Neural progenitor cell (in vitro differentiated cells): Measurements from ENCODE around the gene ATG16L1. TPM values are rescaled to one million over a fixed set of nuclear protein-coding genes. Genes with fewer than 3 reads are reported as not detected.

Source experiments
- DNase-seq: peaks from one replicate; pipeline ENCODE4 v3.0.0-alpha.2; 2016; ENCODE audit warnings: low spot score
- H2AFZ ChIP-seq: fragments of 200-600 bp; sonication (generic); replicated peaks from 2 replicates; pipeline ENCODE4 v1.6.1; 2016; ENCODE audit warnings: antibody characterized with exemption
- H3F3A ChIP-seq: fragments of 200-600 bp; sonication (generic); 2 replicates; pipeline ENCODE4 v1.6.1; 2016; ENCODE audit warnings: antibody characterized with exemption, low read depth
- H3K27ac ChIP-seq: fragments of 200-600 bp; sonication (generic); 2 replicates; pipeline ENCODE4 v1.5.1; 2016; ENCODE audit warnings: mild to moderate bottlenecking
- H3K27me3 ChIP-seq: fragments of 200-600 bp; sonication (generic); 2 replicates; pipeline ENCODE4 v1.6.1; 2016; ENCODE audit warnings: mild to moderate bottlenecking, moderate library complexity
- H3K36me3 ChIP-seq: fragments of 200-600 bp; sonication (generic); 2 replicates; pipeline ENCODE4 v1.5.1; 2016
- H3K4me1 ChIP-seq: fragments of 200-600 bp; sonication (generic); 2 replicates; pipeline ENCODE4 v1.6.1; 2016; ENCODE audit warnings: mixed run types
- H3K4me2 ChIP-seq: fragments of 200-600 bp; sonication (generic); 2 replicates; pipeline ENCODE4 v1.6.1; 2016
- H3K4me3 ChIP-seq: fragments of 200-600 bp; sonication (generic); 2 replicates; pipeline ENCODE4 v1.5.1; 2016
- H3K79me2 ChIP-seq: fragments of 200-600 bp; sonication (generic); 2 replicates; pipeline ENCODE4 v1.6.1; 2016; ENCODE audit warnings: low read depth
- H3K9ac ChIP-seq: fragments of 200-600 bp; sonication (generic); 2 replicates; pipeline ENCODE4 v1.6.1; 2016
- H3K9me3 ChIP-seq: fragments of 200-600 bp; sonication (generic); 2 replicates; pipeline ENCODE4 v1.5.1; 2016; ENCODE audit warnings: low read depth
- H4K20me1 ChIP-seq: fragments of 200-600 bp; sonication (generic); 2 replicates; pipeline ENCODE4 v1.6.1; 2016; ENCODE audit warnings: low read depth
- H3K27ac Mint-ChIP-seq: 3 replicates; pipeline ENCODE4 v1.8.0; 2021; ENCODE audit warnings: mixed read lengths
- H3K27me3 Mint-ChIP-seq: 2 replicates; pipeline ENCODE4 v1.8.0; 2022; ENCODE audit warnings: low read depth, mild to moderate bottlenecking, inconsistent platforms, moderate library complexity, mixed read lengths; ENCODE audit not compliant: insufficient read depth
- H3K36me3 Mint-ChIP-seq: 3 replicates; pipeline ENCODE4 v1.8.0; 2021; ENCODE audit warnings: mixed read lengths
- H3K4me1 Mint-ChIP-seq: 3 replicates; pipeline ENCODE4 v1.8.0; 2021; ENCODE audit warnings: mixed read lengths
- H3K4me3 Mint-ChIP-seq: 3 replicates; pipeline ENCODE4 v1.8.0; 2021; ENCODE audit warnings: mild to moderate bottlenecking, moderate library complexity, mixed read lengths
- H3K9me3 Mint-ChIP-seq: 3 replicates; pipeline ENCODE4 v1.8.0; 2020; ENCODE audit warnings: mixed read lengths
- CTCF ChIP-seq: fragments of 200-600 bp; sonication (generic); IDR thresholded peaks from 2 replicates; pipeline ENCODE4 v1.5.1; 2017; ENCODE audit warnings: antibody characterized with exemption, mild to moderate bottlenecking
- EZH2 ChIP-seq: fragments of 200-600 bp; sonication (generic); IDR thresholded peaks from 2 replicates; pipeline ENCODE4 v1.6.1; 2017; ENCODE audit warnings: antibody characterized with exemption, mild to moderate bottlenecking, moderate library complexity
- EZH2phosphoT487 ChIP-seq: fragments of 200-600 bp; sonication (generic); IDR thresholded peaks from 2 replicates; pipeline ENCODE4 v1.6.1; 2017; ENCODE audit warnings: antibody characterized with exemption
- total RNA-seq: library from RNA; depleted of rRNA; stranded (reverse); fragments of >200 nt; gene quantifications from 2 replicates; pipeline ENCODE4 v1.2.3, GENCODE V29; 2015; ENCODE audit warnings: low replicate concordance

The ATG16L1 gene
- total RNA-seq, 1 donor from 2014 or later = 25.3 TPM

- Mint-ChIP-seq H3K27me3 (no peaks in the 10 kb centered on the region), H3K4me3 (no peak overlapping the region), H3K9me3 (no peaks in the 10 kb centered on the region), H3K27ac (no peak overlapping the region), H3K36me3 (peaks cover 44% of the 10 kb centered on the region), H3K4me1 (peaks cover 12% of the 10 kb centered on the region)
- no peak overlapping the region for H3K9ac ChIP-seq
- no peaks in the 10 kb centered on the region for H3F3A ChIP-seq
- no peaks in the 10 kb centered on the region for H3K79me2 ChIP-seq
- H3K4me2 ChIP-seq = no peak overlapping the region
- no peak overlapping the region for H2AFZ ChIP-seq
- H4K20me1 ChIP-seq = peaks cover 22% of the 10 kb centered on the region
- H3K4me3 ChIP-seq = no peak overlapping the region
- no peaks in the 10 kb centered on the region for H3K36me3 ChIP-seq
- no peak for TF ChIP-seq CTCF
- no peak for TF ChIP-seq EZH2phosphoT487
- no peak for TF ChIP-seq EZH2
- no peaks in the 10 kb centered on the region for H3K27me3 ChIP-seq
- H3K4me1 ChIP-seq = peaks cover 8% of the 10 kb centered on the region
- H3K27ac ChIP-seq = no peak overlapping the region
- no peak for DNase-seq
- no peaks in the 10 kb centered on the region for H3K9me3 ChIP-seq
Measured at GRCh38 chr2:233290051-233290845, 38.8 kb downstream of the ATG16L1 start.

GRCh38 chr2:233295891-233296290, 44.4 kb downstream of the ATG16L1 start:
- no peak overlapping the region for H3K9ac ChIP-seq
- TF ChIP-seq EZH2phosphoT487 = no peak
- TF ChIP-seq EZH2 = no peak
- TF ChIP-seq CTCF = no peak
- no peak overlapping the region for H2AFZ ChIP-seq
- no peaks in the 10 kb centered on the region for H3K27me3 ChIP-seq
- no peaks in the 10 kb centered on the region for H3F3A ChIP-seq
- no peak overlapping the region for H3K4me2 ChIP-seq
- no peaks in the 10 kb centered on the region for H3K79me2 ChIP-seq
- no peak overlapping the region for H3K4me3 Mint-ChIP-seq
- no peaks in the 10 kb centered on the region for H3K36me3 ChIP-seq
- no peaks in the 10 kb centered on the region for H3K9me3 Mint-ChIP-seq
- H3K4me3 ChIP-seq = no peak overlapping the region
- no peak overlapping the region for H3K27ac ChIP-seq
- H3K27me3 Mint-ChIP-seq = no peaks in the 10 kb centered on the region
- no peak overlapping the region for H3K27ac Mint-ChIP-seq
- peaks cover 5% of the 10 kb centered on the region for H3K4me1 Mint-ChIP-seq
- H3K9me3 ChIP-seq = no peaks in the 10 kb centered on the region
- no peaks in the 10 kb centered on the region for H3K4me1 ChIP-seq
- no peak for DNase-seq
- peaks cover 29% of the 10 kb centered on the region for H3K36me3 Mint-ChIP-seq
- no peaks in the 10 kb centered on the region for H4K20me1 ChIP-seq

DNA sequence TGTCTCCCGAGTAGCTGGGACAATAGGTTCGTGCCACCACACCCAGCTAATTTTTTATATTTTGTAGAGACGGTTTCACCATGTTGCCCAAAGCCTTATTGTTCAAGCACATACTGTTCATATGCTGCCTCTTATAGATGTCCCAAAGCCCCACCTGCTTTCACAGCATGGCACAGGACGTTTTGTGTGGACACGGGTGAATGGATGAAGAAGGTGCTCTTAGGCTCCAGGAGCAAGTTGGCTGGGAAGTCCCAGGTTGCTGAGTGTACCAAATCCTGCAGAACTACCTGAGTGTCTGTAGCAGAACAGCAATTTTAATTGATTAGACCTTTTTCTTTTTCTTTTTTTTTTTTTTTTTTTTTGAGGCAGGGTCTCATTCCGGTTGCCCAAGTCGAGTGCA, 45.6 kb downstream of the ATG16L1 start:
- no peaks in the 10 kb centered on the region for H3K9me3 ChIP-seq
- no peak overlapping the region for H3K27ac ChIP-seq
- H3K36me3 Mint-ChIP-seq = peaks cover 26% of the 10 kb centered on the region
- no peaks in the 10 kb centered on the region for H3K79me2 ChIP-seq
- DNase-seq = no peak
- H2AFZ ChIP-seq = no peak overlapping the region
- no peaks in the 10 kb centered on the region for H4K20me1 ChIP-seq
- H3K27me3 ChIP-seq = no peaks in the 10 kb centered on the region
- H3K9ac ChIP-seq = no peak overlapping the region
- H3F3A ChIP-seq = no peaks in the 10 kb centered on the region
- no peaks in the 10 kb centered on the region for H3K36me3 ChIP-seq
- H3K4me1 ChIP-seq = peaks cover 5% of the 10 kb centered on the region
- no peaks in the 10 kb centered on the region for H3K27me3 Mint-ChIP-seq
- H3K27ac Mint-ChIP-seq = no peak overlapping the region
- no peak overlapping the region for H3K4me3 ChIP-seq
- H3K4me3 Mint-ChIP-seq = no peak overlapping the region
- TF ChIP-seq EZH2phosphoT487 = no peak
- no peak for TF ChIP-seq CTCF
- TF ChIP-seq EZH2 = no peak
- H3K4me2 ChIP-seq = no peak overlapping the region
- H3K9me3 Mint-ChIP-seq = no peaks in the 10 kb centered on the region
- peaks cover 5% of the 10 kb centered on the region for H3K4me1 Mint-ChIP-seq
